ENCODE measurements around the gene SPRYD3.

- TF ChIP-seq CTCF (conservative IDR thresholded peaks at IDR 0.05), result no peak
- TF ChIP-seq ZFX (IDR thresholded peaks at IDR 0.05), result no peak
Observed at GRCh38 chr12:53071591-53072551, 7.3 kb downstream of the SPRYD3 start.

Measured in C4-2B (cell line).